ENCODE data around the gene ADI1.

The ADI1 gene

GRCh38 chr2:3523551-3524041 lies 4.3 kb upstream of the ADI1 start:
- H2AFZ ChIP-seq (ENCODE audit: low read length) = no peak overlapping the region

GRCh38 chr2:3522961-3523421 lies 3.7 kb upstream of the ADI1 start:
- Histone ChIP-seq H2AFZ (ENCODE audit: low read length) (no peak overlapping the region), H4K20me1 (ENCODE audit: insufficient read depth, low read length) (no peaks in the 10 kb centered on the region), H3K79me2 (ENCODE audit: low read length) (peaks cover 7% of the 10 kb centered on the region), H3K4me2 (ENCODE audit: low read depth, low read length) (no peak overlapping the region), H3K36me3 (replicated peaks; ENCODE audit: insufficient read depth, low read length) (no peaks in the 10 kb centered on the region), H3K4me1 (ENCODE audit: low read length) (peaks cover 10% of the 10 kb centered on the region), H3K27ac (ENCODE audit: low read length) (no peak overlapping the region), H3K9me2 (replicated peaks; ENCODE audit: insufficient read depth, low read length) (no peaks in the 10 kb centered on the region), H3K9me3 (replicated peaks; ENCODE audit: insufficient read depth, low read length) (no peaks in the 10 kb centered on the region), H3K27me3 (replicated peaks; ENCODE audit: insufficient read depth, low read length) (no peaks in the 10 kb centered on the region), H3K9ac (ENCODE audit: low read length) (no peak overlapping the region), H3K4me3 (ENCODE audit: low read length) (no peak overlapping the region), H3F3A (ENCODE audit: insufficient read depth, low read length) (no peaks in the 10 kb centered on the region)
- no peak for DNase-seq
- TF ChIP-seq EZH2 (optimal IDR thresholded peaks at IDR 0.05; ENCODE audit: low read depth, low read length) = no peak
- TF ChIP-seq CTCF (IDR thresholded peaks at IDR 0.05; ENCODE audit: low read length) = no peak
- TF ChIP-seq EZH2phosphoT487 (IDR thresholded peaks at IDR 0.05; ENCODE audit: low read length) = no peak

More at GRCh38 chr2:3523551-3524041, 4.3 kb upstream of the ADI1 start:
- TF ChIP-seq CTCF (IDR thresholded peaks at IDR 0.05; ENCODE audit: low read length) (no peak), EZH2phosphoT487 (IDR thresholded peaks at IDR 0.05; ENCODE audit: low read length) (no peak)
- no peak overlapping the region for H3K4me2 ChIP-seq (ENCODE audit: low read depth, low read length)
- H3K27ac ChIP-seq (ENCODE audit: low read length) = no peak overlapping the region
- no peaks in the 10 kb centered on the region for H3K9me2 ChIP-seq (replicated peaks; ENCODE audit: insufficient read depth, low read length)
- H4K20me1 ChIP-seq (ENCODE audit: insufficient read depth, low read length) = no peaks in the 10 kb centered on the region
- no peak for DNase-seq
- H3K9ac ChIP-seq (ENCODE audit: low read length) = no peak overlapping the region
- no peaks in the 10 kb centered on the region for H3F3A ChIP-seq (ENCODE audit: insufficient read depth, low read length)
- H3K27me3 ChIP-seq (replicated peaks; ENCODE audit: insufficient read depth, low read length) = no peaks in the 10 kb centered on the region
- peaks cover 10% of the 10 kb centered on the region for H3K4me1 ChIP-seq (ENCODE audit: low read length)
- no peak overlapping the region for H3K4me3 ChIP-seq (ENCODE audit: low read length)
- H3K9me3 ChIP-seq (replicated peaks; ENCODE audit: insufficient read depth, low read length) = no peaks in the 10 kb centered on the region
- peaks cover under 1% of the 10 kb centered on the region for H3K79me2 ChIP-seq (ENCODE audit: low read length)
- H3K36me3 ChIP-seq (replicated peaks; ENCODE audit: insufficient read depth, low read length) = no peaks in the 10 kb centered on the region

GRCh38 chr2:3520591-3520990 lies 1.3 kb upstream of the ADI1 start:
- no peak overlapping the region for H3K27ac ChIP-seq (ENCODE audit: low read length)
- TF ChIP-seq EZH2 (optimal IDR thresholded peaks at IDR 0.05; ENCODE audit: low read depth, low read length) (no peak), CTCF (IDR thresholded peaks at IDR 0.05; ENCODE audit: low read length) (no peak)
- DNase-seq = no peak
- H3F3A ChIP-seq (ENCODE audit: insufficient read depth, low read length) = no peaks in the 10 kb centered on the region
- H3K4me2 ChIP-seq (ENCODE audit: low read depth, low read length) = peak overlapping the region; percentile 93
- no peaks in the 10 kb centered on the region for H4K20me1 ChIP-seq (ENCODE audit: insufficient read depth, low read length)
- no peaks in the 10 kb centered on the region for H3K36me3 ChIP-seq (replicated peaks; ENCODE audit: insufficient read depth, low read length)
- H3K4me1 ChIP-seq (ENCODE audit: low read length) = peaks cover 10% of the 10 kb centered on the region
- H3K79me2 ChIP-seq (ENCODE audit: low read length) = peaks cover 28% of the 10 kb centered on the region
- no peak overlapping the region for H2AFZ ChIP-seq (ENCODE audit: low read length)
- no peaks in the 10 kb centered on the region for H3K9me2 ChIP-seq (replicated peaks; ENCODE audit: insufficient read depth, low read length)
- H3K27me3 ChIP-seq (replicated peaks; ENCODE audit: insufficient read depth, low read length) = no peaks in the 10 kb centered on the region
- no peak overlapping the region for H3K9ac ChIP-seq (ENCODE audit: low read length)
- H3K4me3 ChIP-seq (ENCODE audit: low read length) = peak overlapping the region; percentile 75; the same call in 1 of the 2 replicates
- no peaks in the 10 kb centered on the region for H3K9me3 ChIP-seq (replicated peaks; ENCODE audit: insufficient read depth, low read length)

Measured in MM.1S (cell line).